ENCODE measurements around the gene IL36RN.

IL36RN gene

GRCh38 chr2:113089916-113090315 lies 30.9 kb downstream of the IL36RN start:
- Histone ChIP-seq H4K20me1 (ENCODE audit: insufficient read depth, low read length) (no peaks in the 10 kb centered on the region), H3K4me1 (ENCODE audit: insufficient read depth, low read length) (no peaks in the 10 kb centered on the region), H3K27me3 (ENCODE audit: insufficient read depth, low read length, poor library complexity) (peaks cover 16% of the 10 kb centered on the region), H3K4me2 (ENCODE audit: insufficient read depth, low read length) (no peak overlapping the region), H3K36me3 (ENCODE audit: insufficient read depth, low read length) (no peaks in the 10 kb centered on the region), H3K27ac (ENCODE audit: low read length) (no peak overlapping the region), H3K79me2 (ENCODE audit: insufficient read depth, low read length) (no peaks in the 10 kb centered on the region), H3K9me3 (ENCODE audit: insufficient read depth, low read length, severe bottlenecking) (no peaks in the 10 kb centered on the region), H3K9ac (ENCODE audit: low read depth, low read length) (no peak overlapping the region), H3K4me3 (ENCODE audit: low read depth in 1 of 2, low read length in 2 of 2) (no peak overlapping the region), H2AFZ (ENCODE audit: low read depth, low read length) (no peak overlapping the region)
- ATAC-seq (ENCODE audit: insufficient read depth, low read depth) (no peak), DNase-seq (no peak)
- TF ChIP-seq EZH2 (IDR thresholded peaks at IDR 0.05; ENCODE audit: borderline replicate concordance, low read depth, low read length, severe bottlenecking) (no peak), CTCF (IDR thresholded peaks at IDR 0.05; ENCODE audit: borderline replicate concordance, extremely low read depth, low read length, poor library complexity, severe bottlenecking) (no peak)

GRCh38 chr2:113091231-113091896 lies 32.4 kb downstream of the IL36RN start:
- H3K4me3 ChIP-seq (ENCODE audit: low read depth in 1 of 2, low read length in 2 of 2), result no peak overlapping the region
- no peak for TF ChIP-seq CTCF (IDR thresholded peaks at IDR 0.05; ENCODE audit: borderline replicate concordance, extremely low read depth, low read length, poor library complexity, severe bottlenecking)
- TF ChIP-seq EZH2 (IDR thresholded peaks at IDR 0.05; ENCODE audit: borderline replicate concordance, low read depth, low read length, severe bottlenecking), result no peak
- no peaks in the 10 kb centered on the region for H3K36me3 ChIP-seq (ENCODE audit: insufficient read depth, low read length)
- no peak overlapping the region for H3K4me2 ChIP-seq (ENCODE audit: insufficient read depth, low read length)
- no peaks in the 10 kb centered on the region for H3K4me1 ChIP-seq (ENCODE audit: insufficient read depth, low read length)
- DNase-seq (no peak), ATAC-seq (ENCODE audit: insufficient read depth, low read depth) (no peak)
- no peaks in the 10 kb centered on the region for H3K9me3 ChIP-seq (ENCODE audit: insufficient read depth, low read length, severe bottlenecking)
- H3K27me3 ChIP-seq (ENCODE audit: insufficient read depth, low read length, poor library complexity), result peaks cover 16% of the 10 kb centered on the region
- H4K20me1 ChIP-seq (ENCODE audit: insufficient read depth, low read length), result no peaks in the 10 kb centered on the region
- no peak overlapping the region for H2AFZ ChIP-seq (ENCODE audit: low read depth, low read length)
- H3K9ac ChIP-seq (ENCODE audit: low read depth, low read length), result no peak overlapping the region
- H3K79me2 ChIP-seq (ENCODE audit: insufficient read depth, low read length), result no peaks in the 10 kb centered on the region
- H3K27ac ChIP-seq (ENCODE audit: low read length), result no peak overlapping the region

- TF ChIP-seq EZH2 (IDR thresholded peaks at IDR 0.05; ENCODE audit: borderline replicate concordance, low read depth, low read length, severe bottlenecking) (no peak), CTCF (IDR thresholded peaks at IDR 0.05; ENCODE audit: borderline replicate concordance, extremely low read depth, low read length, poor library complexity, severe bottlenecking) (no peak)
- ATAC-seq (ENCODE audit: insufficient read depth, low read depth), result no peak
Measured at GRCh38 chr2:113092864-113093612, 34.0 kb downstream of the IL36RN start.

More at GRCh38 chr2:113092864-113093612, 34.0 kb downstream of the IL36RN start:
- Histone ChIP-seq H3K9me3 (ENCODE audit: insufficient read depth, low read length, severe bottlenecking) (no peaks in the 10 kb centered on the region), H3K4me3 (ENCODE audit: low read depth in 1 of 2, low read length in 2 of 2) (no peak overlapping the region), H2AFZ (ENCODE audit: low read depth, low read length) (no peak overlapping the region), H3K27ac (ENCODE audit: low read length) (no peak overlapping the region), H3K79me2 (ENCODE audit: insufficient read depth, low read length) (no peaks in the 10 kb centered on the region), H3K27me3 (ENCODE audit: insufficient read depth, low read length, poor library complexity) (peaks cover 16% of the 10 kb centered on the region), H3K4me2 (ENCODE audit: insufficient read depth, low read length) (no peak overlapping the region), H4K20me1 (ENCODE audit: insufficient read depth, low read length) (no peaks in the 10 kb centered on the region), H3K36me3 (ENCODE audit: insufficient read depth, low read length) (no peaks in the 10 kb centered on the region), H3K9ac (ENCODE audit: low read depth, low read length) (no peak overlapping the region), H3K4me1 (ENCODE audit: insufficient read depth, low read length) (no peaks in the 10 kb centered on the region)
- no peak for DNase-seq
